Prostate gland (tissue), 2 donors: ENCODE data around the gene EEA1.

ENCODE experiments used
- POLR2A ChIP-seq: fragments of 450-650 bp; IDR thresholded peaks from one replicate; pipeline ENCODE4 v1.6.1; 2016; ENCODE audit warnings: antibody characterized with exemption, mild to moderate bottlenecking
- TF ChIP-seq, protein P1 (sequence below), 4 experiments: fragments of 200-600 bp in 2 of 4; fragments of 450-650 bp in 2 of 4; sonication (generic) in 2 of 4; IDR thresholded peaks; 1 replicate in 3 of 4; 2 replicates in 1 of 4; pipeline ENCODE4 v1.5.1; 2016 to 2019; ENCODE audit warnings: antibody characterized with exemption in 4 of 4, mild to moderate bottlenecking in 2 of 4, moderate library complexity in 2 of 4

DNA sequence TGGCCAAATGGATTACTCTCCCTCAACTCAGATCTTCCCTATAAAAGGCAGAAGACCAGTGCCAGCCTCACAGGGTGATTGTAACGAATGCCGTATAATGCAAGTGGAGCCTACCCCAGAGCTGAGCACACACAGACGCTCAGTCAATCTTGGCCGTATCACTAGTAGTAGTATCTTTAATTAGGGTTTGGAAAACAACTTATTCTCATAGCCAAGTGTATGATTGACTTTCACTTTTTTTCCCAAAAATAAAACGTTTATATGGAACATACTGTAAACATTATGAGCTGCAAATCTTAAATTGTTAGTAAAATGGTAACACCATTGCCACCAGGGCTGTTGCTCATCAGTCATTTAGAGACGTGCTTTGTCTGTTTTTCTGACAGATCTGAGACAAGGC lies 195.9 kb downstream of the EEA1 start:
- TF ChIP-seq, protein P1, sequence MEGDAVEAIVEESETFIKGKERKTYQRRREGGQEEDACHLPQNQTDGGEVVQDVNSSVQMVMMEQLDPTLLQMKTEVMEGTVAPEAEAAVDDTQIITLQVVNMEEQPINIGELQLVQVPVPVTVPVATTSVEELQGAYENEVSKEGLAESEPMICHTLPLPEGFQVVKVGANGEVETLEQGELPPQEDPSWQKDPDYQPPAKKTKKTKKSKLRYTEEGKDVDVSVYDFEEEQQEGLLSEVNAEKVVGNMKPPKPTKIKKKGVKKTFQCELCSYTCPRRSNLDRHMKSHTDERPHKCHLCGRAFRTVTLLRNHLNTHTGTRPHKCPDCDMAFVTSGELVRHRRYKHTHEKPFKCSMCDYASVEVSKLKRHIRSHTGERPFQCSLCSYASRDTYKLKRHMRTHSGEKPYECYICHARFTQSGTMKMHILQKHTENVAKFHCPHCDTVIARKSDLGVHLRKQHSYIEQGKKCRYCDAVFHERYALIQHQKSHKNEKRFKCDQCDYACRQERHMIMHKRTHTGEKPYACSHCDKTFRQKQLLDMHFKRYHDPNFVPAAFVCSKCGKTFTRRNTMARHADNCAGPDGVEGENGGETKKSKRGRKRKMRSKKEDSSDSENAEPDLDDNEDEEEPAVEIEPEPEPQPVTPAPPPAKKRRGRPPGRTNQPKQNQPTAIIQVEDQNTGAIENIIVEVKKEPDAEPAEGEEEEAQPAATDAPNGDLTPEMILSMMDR (IDR thresholded peaks at IDR 0.05) = no peak
- no peak for TF ChIP-seq POLR2A
